ENCODE results near the gene PDGFRB.

GRCh38 chr5:150152636-150153462 lies 2.8 kb downstream of the PDGFRB start:
- TF ChIP-seq, protein P1, sequence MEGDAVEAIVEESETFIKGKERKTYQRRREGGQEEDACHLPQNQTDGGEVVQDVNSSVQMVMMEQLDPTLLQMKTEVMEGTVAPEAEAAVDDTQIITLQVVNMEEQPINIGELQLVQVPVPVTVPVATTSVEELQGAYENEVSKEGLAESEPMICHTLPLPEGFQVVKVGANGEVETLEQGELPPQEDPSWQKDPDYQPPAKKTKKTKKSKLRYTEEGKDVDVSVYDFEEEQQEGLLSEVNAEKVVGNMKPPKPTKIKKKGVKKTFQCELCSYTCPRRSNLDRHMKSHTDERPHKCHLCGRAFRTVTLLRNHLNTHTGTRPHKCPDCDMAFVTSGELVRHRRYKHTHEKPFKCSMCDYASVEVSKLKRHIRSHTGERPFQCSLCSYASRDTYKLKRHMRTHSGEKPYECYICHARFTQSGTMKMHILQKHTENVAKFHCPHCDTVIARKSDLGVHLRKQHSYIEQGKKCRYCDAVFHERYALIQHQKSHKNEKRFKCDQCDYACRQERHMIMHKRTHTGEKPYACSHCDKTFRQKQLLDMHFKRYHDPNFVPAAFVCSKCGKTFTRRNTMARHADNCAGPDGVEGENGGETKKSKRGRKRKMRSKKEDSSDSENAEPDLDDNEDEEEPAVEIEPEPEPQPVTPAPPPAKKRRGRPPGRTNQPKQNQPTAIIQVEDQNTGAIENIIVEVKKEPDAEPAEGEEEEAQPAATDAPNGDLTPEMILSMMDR (IDR thresholded peaks at IDR 0.05; ENCODE audit: low read depth, low read length, missing input control), result no peak
- TF ChIP-seq, protein P2, sequence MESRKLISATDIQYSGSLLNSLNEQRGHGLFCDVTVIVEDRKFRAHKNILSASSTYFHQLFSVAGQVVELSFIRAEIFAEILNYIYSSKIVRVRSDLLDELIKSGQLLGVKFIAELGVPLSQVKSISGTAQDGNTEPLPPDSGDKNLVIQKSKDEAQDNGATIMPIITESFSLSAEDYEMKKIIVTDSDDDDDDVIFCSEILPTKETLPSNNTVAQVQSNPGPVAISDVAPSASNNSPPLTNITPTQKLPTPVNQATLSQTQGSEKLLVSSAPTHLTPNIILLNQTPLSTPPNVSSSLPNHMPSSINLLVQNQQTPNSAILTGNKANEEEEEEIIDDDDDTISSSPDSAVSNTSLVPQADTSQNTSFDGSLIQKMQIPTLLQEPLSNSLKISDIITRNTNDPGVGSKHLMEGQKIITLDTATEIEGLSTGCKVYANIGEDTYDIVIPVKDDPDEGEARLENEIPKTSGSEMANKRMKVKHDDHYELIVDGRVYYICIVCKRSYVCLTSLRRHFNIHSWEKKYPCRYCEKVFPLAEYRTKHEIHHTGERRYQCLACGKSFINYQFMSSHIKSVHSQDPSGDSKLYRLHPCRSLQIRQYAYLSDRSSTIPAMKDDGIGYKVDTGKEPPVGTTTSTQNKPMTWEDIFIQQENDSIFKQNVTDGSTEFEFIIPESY (IDR thresholded peaks at IDR 0.05), result no peak
- TF ChIP-seq JUND (IDR thresholded peaks at IDR 0.05) (no peak), RAD21 (IDR thresholded peaks at IDR 0.05) (no peak), SP1 (IDR thresholded peaks at IDR 0.05) (no peak), YY1 (IDR thresholded peaks at IDR 0.05) (no peak), ATF3 (IDR thresholded peaks at IDR 0.05) (no peak), FOXA1 (IDR thresholded peaks at IDR 0.05) (no peak), NR2F2 (IDR thresholded peaks at IDR 0.05) (no peak)
- TF ChIP-seq, protein P3, sequence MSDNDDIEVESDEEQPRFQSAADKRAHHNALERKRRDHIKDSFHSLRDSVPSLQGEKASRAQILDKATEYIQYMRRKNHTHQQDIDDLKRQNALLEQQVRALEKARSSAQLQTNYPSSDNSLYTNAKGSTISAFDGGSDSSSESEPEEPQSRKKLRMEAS (IDR thresholded peaks at IDR 0.05), result no peak
- TF ChIP-seq, protein P4, sequence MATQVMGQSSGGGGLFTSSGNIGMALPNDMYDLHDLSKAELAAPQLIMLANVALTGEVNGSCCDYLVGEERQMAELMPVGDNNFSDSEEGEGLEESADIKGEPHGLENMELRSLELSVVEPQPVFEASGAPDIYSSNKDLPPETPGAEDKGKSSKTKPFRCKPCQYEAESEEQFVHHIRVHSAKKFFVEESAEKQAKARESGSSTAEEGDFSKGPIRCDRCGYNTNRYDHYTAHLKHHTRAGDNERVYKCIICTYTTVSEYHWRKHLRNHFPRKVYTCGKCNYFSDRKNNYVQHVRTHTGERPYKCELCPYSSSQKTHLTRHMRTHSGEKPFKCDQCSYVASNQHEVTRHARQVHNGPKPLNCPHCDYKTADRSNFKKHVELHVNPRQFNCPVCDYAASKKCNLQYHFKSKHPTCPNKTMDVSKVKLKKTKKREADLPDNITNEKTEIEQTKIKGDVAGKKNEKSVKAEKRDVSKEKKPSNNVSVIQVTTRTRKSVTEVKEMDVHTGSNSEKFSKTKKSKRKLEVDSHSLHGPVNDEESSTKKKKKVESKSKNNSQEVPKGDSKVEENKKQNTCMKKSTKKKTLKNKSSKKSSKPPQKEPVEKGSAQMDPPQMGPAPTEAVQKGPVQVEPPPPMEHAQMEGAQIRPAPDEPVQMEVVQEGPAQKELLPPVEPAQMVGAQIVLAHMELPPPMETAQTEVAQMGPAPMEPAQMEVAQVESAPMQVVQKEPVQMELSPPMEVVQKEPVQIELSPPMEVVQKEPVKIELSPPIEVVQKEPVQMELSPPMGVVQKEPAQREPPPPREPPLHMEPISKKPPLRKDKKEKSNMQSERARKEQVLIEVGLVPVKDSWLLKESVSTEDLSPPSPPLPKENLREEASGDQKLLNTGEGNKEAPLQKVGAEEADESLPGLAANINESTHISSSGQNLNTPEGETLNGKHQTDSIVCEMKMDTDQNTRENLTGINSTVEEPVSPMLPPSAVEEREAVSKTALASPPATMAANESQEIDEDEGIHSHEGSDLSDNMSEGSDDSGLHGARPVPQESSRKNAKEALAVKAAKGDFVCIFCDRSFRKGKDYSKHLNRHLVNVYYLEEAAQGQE (IDR thresholded peaks at IDR 0.05), result no peak
